ENCODE measurements around the gene SERPINH1.

Gene SERPINH1

GRCh38 chr11:75554258-75555022, 7.6 kb upstream of the SERPINH1 start:
- H3K4me1 ChIP-seq (ENCODE audit: control insufficient read depth, insufficient read depth, low read length): peaks cover 16% of the 10 kb centered on the region

DNA sequence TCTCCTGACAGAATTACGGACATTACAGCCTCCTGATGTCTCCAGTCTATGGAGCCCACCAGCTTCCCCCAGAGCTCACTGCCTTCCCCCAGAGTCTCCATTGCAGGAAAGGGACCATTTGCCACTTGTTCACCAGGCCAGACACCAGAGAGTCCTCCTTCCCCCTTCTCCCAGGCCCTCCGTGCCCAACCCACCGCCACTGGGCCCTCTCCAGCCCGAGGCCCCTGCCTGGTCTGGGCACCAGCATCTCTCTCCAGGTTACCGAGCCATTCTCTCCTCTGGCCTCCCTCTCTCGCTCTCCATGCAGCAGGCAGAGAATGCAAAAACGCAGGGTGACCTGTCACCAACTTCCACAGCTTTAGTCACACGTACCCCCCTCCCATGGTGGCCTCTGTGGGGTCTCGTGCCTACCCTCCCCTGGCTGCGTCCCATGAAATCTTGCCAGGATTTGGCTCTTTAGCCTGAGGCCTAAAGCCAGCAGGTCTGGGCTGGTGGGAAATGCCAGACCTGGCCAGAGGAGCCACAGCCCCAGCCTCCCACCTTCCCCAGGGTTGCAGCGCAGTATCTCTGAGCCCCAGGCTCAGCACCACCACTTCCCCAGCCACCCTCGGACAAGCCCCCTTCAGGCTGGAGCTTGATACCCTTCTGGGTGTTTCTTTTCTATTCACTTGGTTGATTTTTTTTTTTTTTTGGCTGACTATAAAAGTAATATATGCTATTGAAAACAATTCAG, 6.8 kb upstream of the SERPINH1 start:
- 92 to 93% methylated on average over 12 of the region's 12 CpGs for WGBS, 2 experiments
- H3K27ac ChIP-seq (ENCODE audit: insufficient read depth, low read depth, low read length, poor library complexity, severe bottlenecking): no peak overlapping the region
- no peaks in the 10 kb centered on the region for H3K27me3 ChIP-seq (ENCODE audit: control insufficient read depth, insufficient read depth, low read length, poor library complexity, severe bottlenecking)
- H3K4me3 ChIP-seq (ENCODE audit: insufficient read depth, low read depth, low read length): no peak overlapping the region
- H3K4me1 ChIP-seq (ENCODE audit: control insufficient read depth, insufficient read depth, low read length): peaks cover 23% of the 10 kb centered on the region
- H3K9me3 ChIP-seq (ENCODE audit: control insufficient read depth, low read length): no peaks in the 10 kb centered on the region
- no peaks in the 10 kb centered on the region for H3K36me3 ChIP-seq (ENCODE audit: control insufficient read depth, insufficient read depth, low read length)

More at GRCh38 chr11:75554258-75555022, 7.6 kb upstream of the SERPINH1 start:
- H3K27ac ChIP-seq (ENCODE audit: insufficient read depth, low read depth, low read length, poor library complexity, severe bottlenecking): peak overlapping the region; percentile 76
- H3K27me3 ChIP-seq (ENCODE audit: control insufficient read depth, insufficient read depth, low read length, poor library complexity, severe bottlenecking): no peaks in the 10 kb centered on the region
- H3K9me3 ChIP-seq (ENCODE audit: control insufficient read depth, low read length): no peaks in the 10 kb centered on the region
- H3K4me3 ChIP-seq (ENCODE audit: insufficient read depth, low read depth, low read length): no peak overlapping the region
- 51% methylated on average over 21 of the region's 21 CpGs for WGBS, 2 experiments
- H3K36me3 ChIP-seq (ENCODE audit: control insufficient read depth, insufficient read depth, low read length): no peaks in the 10 kb centered on the region

DNA sequence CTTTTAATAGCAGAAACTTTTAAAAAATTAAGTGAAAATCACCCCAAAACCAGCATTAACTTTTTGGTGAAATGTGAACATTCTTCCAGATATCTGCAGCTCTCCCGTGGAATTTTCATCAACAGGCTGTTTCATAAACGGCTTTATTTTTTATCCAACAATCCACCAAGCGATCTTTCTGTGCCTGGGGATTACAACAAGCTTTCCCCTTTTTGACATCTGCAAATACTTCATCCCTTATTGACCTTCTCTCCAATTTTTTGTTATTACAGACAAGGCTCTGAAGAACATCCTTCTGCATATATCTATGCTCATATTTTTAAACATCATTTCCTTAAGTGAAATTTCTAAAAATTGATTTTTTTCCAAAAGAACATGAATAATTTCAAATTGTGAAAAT, 5.8 kb upstream of the SERPINH1 start:
- Histone ChIP-seq H3K4me1 (ENCODE audit: control insufficient read depth, insufficient read depth, low read length) (peaks cover 30% of the 10 kb centered on the region), H3K4me3 (ENCODE audit: insufficient read depth, low read depth, low read length) (no peak overlapping the region), H3K36me3 (ENCODE audit: control insufficient read depth, insufficient read depth, low read length) (no peaks in the 10 kb centered on the region), H3K9me3 (ENCODE audit: control insufficient read depth, low read length) (no peaks in the 10 kb centered on the region), H3K27ac (ENCODE audit: insufficient read depth, low read depth, low read length, poor library complexity, severe bottlenecking) (no peak overlapping the region), H3K27me3 (ENCODE audit: control insufficient read depth, insufficient read depth, low read length, poor library complexity, severe bottlenecking) (no peaks in the 10 kb centered on the region)
- WGBS, 2 experiments: 95% methylated on average over 3 of the region's 3 CpGs

DNA sequence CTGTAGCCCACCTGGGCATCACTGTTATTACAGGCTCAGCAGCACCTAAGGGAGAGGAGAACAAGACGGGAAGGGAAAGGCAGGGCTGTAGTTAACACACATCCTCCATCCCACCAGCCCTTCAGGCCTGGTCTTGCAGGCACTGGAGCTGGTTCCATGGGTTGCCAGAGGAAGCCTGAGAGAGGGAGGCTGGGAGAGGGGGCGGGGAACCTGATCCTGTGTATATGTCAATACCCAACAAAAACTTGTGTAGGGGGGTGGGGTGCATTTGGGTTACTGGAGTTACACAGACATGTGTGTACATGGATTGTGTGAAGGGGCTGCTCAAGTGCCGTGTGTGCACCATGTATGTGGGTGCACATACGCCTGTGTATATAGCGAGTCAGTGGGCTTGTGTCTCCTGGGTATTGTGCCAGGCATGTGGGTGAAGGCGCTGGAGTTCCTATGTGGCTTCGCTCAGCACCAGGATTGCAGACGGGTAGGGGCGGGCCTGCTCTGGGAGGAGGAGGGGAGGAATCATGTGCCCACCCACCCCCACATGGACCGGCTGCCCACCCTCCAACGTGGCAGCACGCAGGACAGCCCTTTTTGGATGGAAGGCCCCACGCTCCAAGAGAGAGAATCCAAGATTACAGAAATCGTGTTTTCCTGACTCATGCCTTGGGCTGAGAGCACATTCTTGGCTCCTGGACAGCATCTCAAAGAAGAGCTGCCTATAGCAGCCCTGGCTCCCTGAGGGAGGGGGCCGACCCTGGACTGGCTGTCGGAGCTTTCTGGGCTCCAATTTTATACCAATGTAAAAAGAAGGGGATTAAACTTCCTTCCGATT, 4.2 kb upstream of the SERPINH1 start:
- 88 to 89% methylated on average over 17 of the region's 17 CpGs for WGBS, 2 experiments
- Histone ChIP-seq H3K9me3 (ENCODE audit: control insufficient read depth, low read length) (no peaks in the 10 kb centered on the region), H3K27me3 (ENCODE audit: control insufficient read depth, insufficient read depth, low read length, poor library complexity, severe bottlenecking) (no peaks in the 10 kb centered on the region), H3K4me3 (ENCODE audit: insufficient read depth, low read depth, low read length) (no peak overlapping the region), H3K4me1 (ENCODE audit: control insufficient read depth, insufficient read depth, low read length) (peaks cover 36% of the 10 kb centered on the region), H3K27ac (ENCODE audit: insufficient read depth, low read depth, low read length, poor library complexity, severe bottlenecking) (no peak overlapping the region), H3K36me3 (ENCODE audit: control insufficient read depth, insufficient read depth, low read length) (no peaks in the 10 kb centered on the region)

- H3K27ac ChIP-seq (ENCODE audit: insufficient read depth, low read depth, low read length, poor library complexity, severe bottlenecking): peak overlapping the region; percentile 30
- H3K4me1 ChIP-seq (ENCODE audit: control insufficient read depth, insufficient read depth, low read length): peaks cover 43% of the 10 kb centered on the region
These were observed 2.9 kb upstream of the SERPINH1 start for GRCh38 chr11:75558939-75559843.

GRCh38 chr11:75560644-75561043, 1.4 kb upstream of the SERPINH1 start:
- Histone ChIP-seq H3K4me3 (ENCODE audit: insufficient read depth, low read depth, low read length) (no peak overlapping the region), H3K4me1 (ENCODE audit: control insufficient read depth, insufficient read depth, low read length) (peaks cover 57% of the 10 kb centered on the region), H3K27me3 (ENCODE audit: control insufficient read depth, insufficient read depth, low read length, poor library complexity, severe bottlenecking) (no peaks in the 10 kb centered on the region), H3K36me3 (ENCODE audit: control insufficient read depth, insufficient read depth, low read length) (no peaks in the 10 kb centered on the region), H3K27ac (ENCODE audit: insufficient read depth, low read depth, low read length, poor library complexity, severe bottlenecking) (no peak overlapping the region), H3K9me3 (ENCODE audit: control insufficient read depth, low read length) (no peaks in the 10 kb centered on the region)
- WGBS, 2 experiments: 89 to 100% methylated on average over 1 of the region's 1 CpG

More at GRCh38 chr11:75558939-75559843, 2.9 kb upstream of the SERPINH1 start:
- Histone ChIP-seq H3K36me3 (ENCODE audit: control insufficient read depth, insufficient read depth, low read length) (no peaks in the 10 kb centered on the region), H3K4me3 (ENCODE audit: insufficient read depth, low read depth, low read length) (no peak overlapping the region), H3K9me3 (ENCODE audit: control insufficient read depth, low read length) (no peaks in the 10 kb centered on the region), H3K27me3 (ENCODE audit: control insufficient read depth, insufficient read depth, low read length, poor library complexity, severe bottlenecking) (no peaks in the 10 kb centered on the region)
- 49 to 51% methylated on average over 8 of the region's 8 CpGs for WGBS, 2 experiments

DNA sequence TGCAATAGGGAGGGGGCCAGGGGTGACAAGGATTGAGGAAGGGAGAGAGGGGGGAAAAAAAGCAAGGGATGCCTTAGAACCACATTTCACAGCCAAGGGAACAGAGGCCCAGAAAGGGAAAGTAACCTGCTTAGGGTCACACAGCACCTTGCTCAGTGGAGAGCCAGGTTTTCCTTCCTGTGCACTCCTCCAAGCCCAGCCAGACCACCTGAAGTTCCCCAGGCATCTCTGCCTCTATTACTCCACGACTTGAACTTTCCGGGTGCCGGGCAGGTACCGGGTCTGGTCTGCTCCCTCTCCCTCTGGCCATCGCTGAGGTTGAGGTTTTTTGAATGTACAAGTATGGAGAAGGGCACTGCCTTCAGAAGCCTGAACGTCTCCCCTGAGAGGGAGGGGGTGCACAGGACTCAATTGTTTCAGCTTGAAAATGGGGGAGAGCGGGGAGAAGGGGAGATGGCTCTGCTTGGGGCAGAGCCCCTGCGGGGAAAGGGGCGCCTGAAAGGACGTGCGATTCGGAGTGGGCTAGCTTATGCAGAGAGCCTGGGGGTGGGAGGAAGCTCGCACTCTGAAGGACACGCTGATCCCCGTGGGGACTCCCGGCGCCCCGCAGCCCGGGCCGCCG, 516 bp upstream of the SERPINH1 start:
- Histone ChIP-seq H3K27me3 (ENCODE audit: control insufficient read depth, insufficient read depth, low read length, poor library complexity, severe bottlenecking) (no peaks in the 10 kb centered on the region), H3K9me3 (ENCODE audit: control insufficient read depth, low read length) (no peaks in the 10 kb centered on the region), H3K36me3 (ENCODE audit: control insufficient read depth, insufficient read depth, low read length) (peaks cover 3% of the 10 kb centered on the region), H3K4me3 (ENCODE audit: insufficient read depth, low read depth, low read length) (peak overlapping the region; percentile 81), H3K27ac (ENCODE audit: insufficient read depth, low read depth, low read length, poor library complexity, severe bottlenecking) (peak overlapping the region; percentile 99), H3K4me1 (ENCODE audit: control insufficient read depth, insufficient read depth, low read length) (peaks cover 64% of the 10 kb centered on the region)
- 16% methylated on average over 21 of the region's 21 CpGs for WGBS, 2 experiments

- WGBS, 2 experiments: 0 to 1% methylated on average over 16 of the region's 16 CpGs
- Histone ChIP-seq H3K27ac (ENCODE audit: insufficient read depth, low read depth, low read length, poor library complexity, severe bottlenecking) (peak overlapping the region; percentile 99), H3K36me3 (ENCODE audit: control insufficient read depth, insufficient read depth, low read length) (peaks cover 17% of the 10 kb centered on the region), H3K9me3 (ENCODE audit: control insufficient read depth, low read length) (no peaks in the 10 kb centered on the region), H3K27me3 (ENCODE audit: control insufficient read depth, insufficient read depth, low read length, poor library complexity, severe bottlenecking) (no peaks in the 10 kb centered on the region), H3K4me1 (ENCODE audit: control insufficient read depth, insufficient read depth, low read length) (peaks cover 60% of the 10 kb centered on the region), H3K4me3 (ENCODE audit: insufficient read depth, low read depth, low read length) (peak overlapping the region; percentile 81)
These were observed 907 bp downstream of the SERPINH1 start for GRCh38 chr11:75562836-75563484.

Data from ectodermal cell (in vitro differentiated cells).